HepG2 (cell line): Measurements from ENCODE around the gene CHD9. TPM values are rescaled to one million over a fixed set of nuclear protein-coding genes. Genes with fewer than 3 reads are reported as not detected.

Experiments used
- ASH2L ChIP-seq: fragments of 300-600, 200-600 bp; sonication (generic); IDR thresholded peaks from 2 replicates; pipeline ENCODE4 v1.7.0; 2017; ENCODE audit warnings: low read depth, mild to moderate bottlenecking, moderate library complexity, mixed read lengths, low read length; ENCODE audit not compliant: insufficient read length
- CENPX ChIP-seq: sonication (generic); formaldehyde crosslinking; IDR thresholded peaks from 2 replicates; pipeline ENCODE4 v1.9.0; 2021; ENCODE audit warnings: mild to moderate bottlenecking, missing genetic modification reagents, moderate library complexity
- FIP1L1 ChIP-seq: fragments of 200-400 bp; formaldehyde crosslinking; IDR thresholded peaks from 2 replicates; pipeline ENCODE4 v1.6.1; 2018; ENCODE audit warnings: low read depth, mild to moderate bottlenecking, low read length, moderate library complexity, borderline replicate concordance; ENCODE audit not compliant: insufficient read depth
- FOXO4 ChIP-seq: sonication (generic); formaldehyde crosslinking; conservative IDR thresholded peaks from 2 replicates; pipeline ENCODE4 v1.8.1; 2023; ENCODE audit warnings: missing genetic modification reagents
- GATAD1 ChIP-seq: IDR thresholded peaks from 2 replicates; pipeline ENCODE4 v1.6.1; 2016; ENCODE audit warnings: missing genetic modification reagents, missing compliant biosample characterization
- GFI1 ChIP-seq: sonication (generic); formaldehyde crosslinking; IDR thresholded peaks from 2 replicates; pipeline ENCODE4 v1.5.0; 2020; ENCODE audit warnings: missing genetic modification reagents, mild to moderate bottlenecking, borderline replicate concordance
- ISL2 ChIP-seq: sonication (generic); formaldehyde crosslinking; IDR thresholded peaks from 2 replicates; pipeline ENCODE4 v1.5.0; 2020; ENCODE audit warnings: missing genetic modification reagents
- MXI1 ChIP-seq: IDR thresholded peaks from 3 replicates; pipeline ENCODE4 v1.6.1; 2012; ENCODE audit warnings: low read depth, low read length, inconsistent platforms, borderline replicate concordance
- ONECUT2 ChIP-seq: sonication (generic); formaldehyde crosslinking; IDR thresholded peaks from 2 replicates; pipeline ENCODE4 v1.4.0; 2020; ENCODE audit warnings: missing genetic modification reagents
- PAX8 ChIP-seq: sonication (generic); formaldehyde crosslinking; IDR thresholded peaks from 2 replicates; pipeline ENCODE4 v1.8.0; 2022; ENCODE audit warnings: mild to moderate bottlenecking, missing genetic modification reagents, borderline replicate concordance
- RBAK ChIP-seq: sonication (generic); formaldehyde crosslinking; IDR thresholded peaks from 2 replicates; pipeline ENCODE4 v1.5.1; 2020; ENCODE audit warnings: mild to moderate bottlenecking, missing genetic modification reagents
- TARDBP ChIP-seq: sonication (generic); formaldehyde crosslinking; IDR thresholded peaks from 2 replicates; pipeline ENCODE4 v1.8.0; 2022; ENCODE audit warnings: mild to moderate bottlenecking, missing genetic modification reagents
- TBL1XR1 ChIP-seq: fragments of 150-350 bp; IDR thresholded peaks from 2 replicates; pipeline ENCODE4 v1.6.1; 2014; ENCODE audit warnings: borderline replicate concordance, low read length; ENCODE audit not compliant: partially characterized antibody
- TBP ChIP-seq: sonication (generic); formaldehyde crosslinking; IDR thresholded peaks from 2 replicates; pipeline ENCODE4 v1.5.0; 2020; ENCODE audit warnings: missing genetic modification reagents
- XRCC5 ChIP-seq: fragments of 200-400 bp; formaldehyde crosslinking; optimal IDR thresholded peaks from 2 replicates; pipeline ENCODE3; 2017; ENCODE audit warnings: mild to moderate bottlenecking, low read length
- ZBTB2 ChIP-seq: sonication (generic); formaldehyde crosslinking; IDR thresholded peaks from 2 replicates; pipeline ENCODE4 v1.8.0; 2022; ENCODE audit warnings: low read depth, missing genetic modification reagents
- ZEB1 ChIP-seq: IDR thresholded peaks from 2 replicates; pipeline ENCODE4 v1.6.1; 2012; ENCODE audit warnings: mild to moderate bottlenecking, low read depth, inconsistent platforms; ENCODE audit not compliant: insufficient replicate concordance
- ZNF30 ChIP-seq: sonication (generic); formaldehyde crosslinking; IDR thresholded peaks from 2 replicates; pipeline ENCODE4 v1.5.0; 2020; ENCODE audit warnings: mild to moderate bottlenecking, missing genetic modification reagents
- ZNF460 ChIP-seq: sonication (generic); formaldehyde crosslinking; IDR thresholded peaks from 2 replicates; pipeline ENCODE4 v1.5.1; 2020; ENCODE audit warnings: missing genetic modification reagents, mild to moderate bottlenecking, borderline replicate concordance
- ZNF737 ChIP-seq: sonication (generic); formaldehyde crosslinking; IDR thresholded peaks from 2 replicates; pipeline ENCODE4 v1.5.0; 2020; ENCODE audit warnings: missing genetic modification reagents, mild to moderate bottlenecking, borderline replicate concordance
- polyA plus RNA-seq, 8 experiments: library from polyadenylated mRNA; depleted of rRNA in 3 of 8; stranded (reverse) in 7 of 8; unstranded in 1 of 8; fragments of >200 nt; fragmentation: Illumina TruSeq in 4 of 8; extraction: Trizol in 4 of 8; gene quantifications; 2 replicates each; pipeline versions ENCODE4 v1.2.1 to v1.2.3, GENCODE V29; 2011 to 2016; ENCODE audit warnings: low read depth in 4 of 8, missing spikeins in 1 of 8, mixed read lengths in 1 of 8; ENCODE audit not compliant: insufficient read depth in 1 of 8
- total RNA-seq, 5 experiments: library from RNA; depleted of rRNA; stranded (reverse); fragments of >200 nt; fragmentation: Illumina TruSeq; extraction: Trizol; gene quantifications; 2 replicates each; pipeline ENCODE4 v1.2.3, GENCODE V29; 2016; ENCODE audit warnings: low read depth in 1 of 5
- TF ChIP-seq, protein P1 (sequence below): IDR thresholded peaks from 2 replicates; pipeline ENCODE4 v1.6.1; 2018; ENCODE audit warnings: missing genetic modification reagents
- TF ChIP-seq, protein P2 (sequence below): sonication (generic); formaldehyde crosslinking; IDR thresholded peaks from 2 replicates; pipeline ENCODE4 v1.4.0; 2020; ENCODE audit warnings: missing genetic modification reagents
- TF ChIP-seq, protein P3 (sequence below): sonication (generic); formaldehyde crosslinking; IDR thresholded peaks from 2 replicates; pipeline ENCODE4 v1.8.1; 2023; ENCODE audit warnings: mild to moderate bottlenecking, moderate library complexity, missing genetic modification reagents

Gene CHD9
- total and polyA plus RNA-seq, 2 of the 13 experiments (the other 11 are each of a cell fraction or from before 2014, with no cell fraction given): 23.4 to 27.7 TPM

DNA sequence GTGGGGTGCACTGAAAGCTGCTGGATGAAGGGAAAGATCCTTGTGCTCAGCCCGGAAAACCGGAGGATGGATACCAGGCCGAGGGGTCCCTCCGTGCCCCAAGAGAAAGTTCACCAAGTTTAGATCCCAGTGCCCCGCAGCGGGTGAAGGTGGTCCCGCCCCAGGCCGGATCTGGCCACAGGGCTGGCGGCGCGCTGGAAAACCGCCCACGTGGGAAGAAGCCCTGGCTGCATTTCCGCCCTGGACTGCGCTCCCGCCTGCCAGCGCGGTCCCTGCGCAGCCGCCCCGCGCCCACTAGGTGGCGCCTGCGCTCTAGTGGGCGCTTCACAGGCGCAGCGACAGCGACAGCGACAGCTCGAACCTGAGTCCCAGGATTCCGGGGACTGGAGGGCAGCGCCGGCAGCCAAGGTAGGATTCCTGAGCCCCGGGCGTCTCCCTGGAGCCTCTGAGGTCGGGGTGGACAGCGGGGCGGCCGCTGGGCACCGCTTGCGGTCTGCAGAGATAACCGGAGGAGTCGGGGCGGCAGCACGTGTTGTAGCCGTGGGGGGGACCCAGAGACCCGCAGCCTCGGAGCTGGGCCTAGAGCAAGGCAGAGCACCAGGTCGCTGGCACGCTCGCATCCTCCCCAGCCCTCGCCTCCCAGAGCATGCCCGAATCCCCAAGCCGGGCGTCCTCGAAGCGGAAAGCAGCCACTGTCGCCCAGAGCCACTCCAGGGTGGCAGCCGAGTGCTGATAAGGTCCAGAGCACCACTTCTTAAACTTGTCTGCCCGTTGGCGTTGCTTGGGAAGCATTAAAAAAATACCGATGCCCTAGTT is at the start of gene CHD9 (continued):
- peak; percentile 68 for TF ChIP-seq ASH2L
- TF ChIP-seq PAX8 (CRISPR knock-in tag): 0 out of 2 replicates have a peak, but pooled peaks have one; percentile 23
- no peak; the same call in 1 of the 2 replicates for TF ChIP-seq FIP1L1
- TF ChIP-seq ONECUT2 (CRISPR knock-in tag): no peak
- TF ChIP-seq CENPX (CRISPR knock-in tag): no peak
- peak; percentile 74 for TF ChIP-seq ISL2 (CRISPR knock-in tag)
- peak; percentile 54; the same call in 1 of the 2 replicates for TF ChIP-seq ZNF737 (CRISPR knock-in tag)
- peak; percentile 46 for TF ChIP-seq ZEB1
- TF ChIP-seq, protein P1, sequence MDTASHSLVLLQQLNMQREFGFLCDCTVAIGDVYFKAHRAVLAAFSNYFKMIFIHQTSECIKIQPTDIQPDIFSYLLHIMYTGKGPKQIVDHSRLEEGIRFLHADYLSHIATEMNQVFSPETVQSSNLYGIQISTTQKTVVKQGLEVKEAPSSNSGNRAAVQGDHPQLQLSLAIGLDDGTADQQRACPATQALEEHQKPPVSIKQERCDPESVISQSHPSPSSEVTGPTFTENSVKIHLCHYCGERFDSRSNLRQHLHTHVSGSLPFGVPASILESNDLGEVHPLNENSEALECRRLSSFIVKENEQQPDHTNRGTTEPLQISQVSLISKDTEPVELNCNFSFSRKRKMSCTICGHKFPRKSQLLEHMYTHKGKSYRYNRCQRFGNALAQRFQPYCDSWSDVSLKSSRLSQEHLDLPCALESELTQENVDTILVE (CRISPR knock-in tag): peak; percentile 90
- TF ChIP-seq TARDBP: peak; percentile 93
- peak; percentile 96 for TF ChIP-seq XRCC5
- no peak for TF ChIP-seq FOXO4 (CRISPR knock-in tag)
- 0 out of 2 replicates have a peak, but pooled peaks have one; percentile 56 for TF ChIP-seq ZBTB2 (CRISPR knock-in tag)
- TF ChIP-seq GFI1 (CRISPR knock-in tag): peak; percentile 93
- TF ChIP-seq ZNF460: peak; percentile 70; the same call in 1 of the 2 replicates
- no peak; the same call in 1 of the 2 replicates for TF ChIP-seq TBP (CRISPR knock-in tag)
- TF ChIP-seq MXI1: peak; percentile 99
- no peak; the same call in 1 of the 2 replicates for TF ChIP-seq RBAK (CRISPR knock-in tag)
- TF ChIP-seq GATAD1 (CRISPR knock-in tag): peak; percentile 90
- TF ChIP-seq ZNF30 (CRISPR knock-in tag): peak; percentile 77; the same call in 1 of the 2 replicates
- TF ChIP-seq, protein P2, sequence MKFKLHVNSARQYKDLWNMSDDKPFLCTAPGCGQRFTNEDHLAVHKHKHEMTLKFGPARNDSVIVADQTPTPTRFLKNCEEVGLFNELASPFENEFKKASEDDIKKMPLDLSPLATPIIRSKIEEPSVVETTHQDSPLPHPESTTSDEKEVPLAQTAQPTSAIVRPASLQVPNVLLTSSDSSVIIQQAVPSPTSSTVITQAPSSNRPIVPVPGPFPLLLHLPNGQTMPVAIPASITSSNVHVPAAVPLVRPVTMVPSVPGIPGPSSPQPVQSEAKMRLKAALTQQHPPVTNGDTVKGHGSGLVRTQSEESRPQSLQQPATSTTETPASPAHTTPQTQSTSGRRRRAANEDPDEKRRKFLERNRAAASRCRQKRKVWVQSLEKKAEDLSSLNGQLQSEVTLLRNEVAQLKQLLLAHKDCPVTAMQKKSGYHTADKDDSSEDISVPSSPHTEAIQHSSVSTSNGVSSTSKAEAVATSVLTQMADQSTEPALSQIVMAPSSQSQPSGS (CRISPR knock-in tag): peak; percentile 84
- TF ChIP-seq, protein P3, sequence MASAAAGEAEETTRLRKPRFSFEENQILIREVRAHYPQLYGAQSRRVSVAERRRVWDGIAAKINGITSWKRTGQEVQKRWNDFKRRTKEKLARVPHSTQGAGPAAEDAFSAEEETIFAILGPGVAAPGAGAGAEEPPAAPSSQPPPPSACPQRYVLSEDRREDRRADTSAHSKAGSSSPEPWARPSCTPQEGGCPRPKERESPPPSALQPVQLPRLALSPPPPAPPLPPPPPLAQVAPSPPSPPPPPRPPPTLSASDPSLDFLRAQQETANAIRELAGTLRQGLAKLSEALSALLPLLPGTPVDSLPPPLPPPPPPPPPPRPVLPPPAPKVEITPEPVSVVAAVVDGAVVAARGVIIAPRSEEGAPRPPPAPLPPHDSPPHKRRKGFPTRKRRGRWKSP (CRISPR knock-in tag): peak; percentile 100
- TF ChIP-seq TBL1XR1: peak; percentile 70
